GM12878 (cell line): ENCODE results near the gene COL8A2. TPM values are rescaled to one million over a fixed set of nuclear protein-coding genes. Genes with fewer than 3 reads are reported as not detected.

Experiments
- ATAC-seq: fragments of 200-7000 bp; cut with Tn5 transposase; 3 replicates; pipeline ENCODE4 v1.9.1; 2020; ENCODE audit warnings: mild to moderate bottlenecking, moderate library complexity
- BruUV-seq: library from RNA; stranded (reverse); fragments of 400-500 nt; replicated peaks from 2 replicates; lab custom pipeline; 2021; lab: Mats Ljungman, UMichigan
- CTCF ChIA-PET: fragments of 300-600 bp; sonication (Branson Sonifier 250); formaldehyde crosslinking; extraction: SDS; loops from one replicate; lab custom pipeline; 2021; ENCODE audit warnings: inconsistent platforms; lab: Yijun Ruan, JAX
- POLR2A ChIA-PET: fragments of 350-600 bp; formaldehyde crosslinking; extraction: SDS; loops from one replicate; lab custom pipeline; 2021; ENCODE audit warnings: inconsistent platforms; lab: Charles Lee
- RAD21 ChIA-PET: fragments of 300-600 bp; sonication (Branson Sonifier 250); formaldehyde crosslinking; loops from one replicate; lab custom pipeline; 2023; ENCODE audit warnings: antibody characterized with exemption; ENCODE audit not compliant: unreplicated experiment; lab: Charles Lee
- SMC1A ChIA-PET: fragments of 300-600 bp; sonication (Branson Sonifier 250); formaldehyde crosslinking; loops from one replicate; lab custom pipeline; 2023; ENCODE audit not compliant: unreplicated experiment, uncharacterized antibody; lab: Charles Lee
- DNase-seq: peaks from one replicate; pipeline ENCODE4 v3.0.0-alpha.2; 2011; ENCODE audit warnings: low read depth, low spot score
- FAIRE-seq: peaks from 3 replicates; lab custom pipeline; 2011; peaks lifted over from hg19 to GRCh38; lab: Jason Lieb, UNC
- H2AFZ ChIP-seq: 2 replicates; pipeline ENCODE4 v1.6.0; 2011; ENCODE audit warnings: low read depth, low read length, control low read depth; ENCODE audit not compliant: control insufficient read depth
- H3K27ac ChIP-seq: 2 replicates; pipeline ENCODE4 v1.5.1; 2011; ENCODE audit warnings: control low read depth; ENCODE audit not compliant: control insufficient read depth, insufficient read depth
- H3K27me3 ChIP-seq, 2 experiments: replicated peaks in 1 of 2; 2 replicates each; pipeline versions ENCODE4 v1.6.0 to v1.6.1; 2011; ENCODE audit warnings: low read length in 1 of 2; ENCODE audit not compliant: control insufficient read depth in 2 of 2, insufficient read depth in 2 of 2
- H3K36me3 ChIP-seq, 2 experiments: 2 replicates each; pipeline ENCODE4 v1.5.1; 2011; ENCODE audit warnings: low read length in 1 of 2; ENCODE audit not compliant: control insufficient read depth in 2 of 2, insufficient read depth in 2 of 2
- H3K4me1 ChIP-seq: 2 replicates; pipeline ENCODE4 v1.6.1; 2011; ENCODE audit warnings: mild to moderate bottlenecking, low read length, moderate library complexity, mixed read lengths; ENCODE audit not compliant: control insufficient read depth, insufficient read depth
- H3K4me2 ChIP-seq: 2 replicates; pipeline ENCODE4 v1.6.0; 2011; ENCODE audit warnings: control low read depth; ENCODE audit not compliant: control insufficient read depth, insufficient read depth
- H3K4me3 ChIP-seq: fragments of 200-600 bp; sonication (generic); 2 replicates; pipeline ENCODE4 v1.5.1; 2016
- H3K79me2 ChIP-seq: 2 replicates; pipeline ENCODE4 v1.6.0; 2011; ENCODE audit warnings: low read length; ENCODE audit not compliant: control insufficient read depth, insufficient read depth
- H3K9ac ChIP-seq: 2 replicates; pipeline ENCODE4 v1.8.0; 2011; ENCODE audit warnings: low read length, control low read depth, mixed read lengths; ENCODE audit not compliant: control insufficient read depth, insufficient read depth
- H3K9me3 ChIP-seq: replicated peaks from 3 replicates; pipeline ENCODE4 v1.5.1; 2011; ENCODE audit warnings: mild to moderate bottlenecking, low read length; ENCODE audit not compliant: control insufficient read depth, insufficient read depth
- H4K20me1 ChIP-seq: 2 replicates; pipeline ENCODE4 v1.6.0; 2011; ENCODE audit not compliant: control insufficient read depth, insufficient read depth
- ATF2 ChIP-seq: IDR thresholded peaks from 2 replicates; pipeline ENCODE4 v1.6.1; 2012; ENCODE audit warnings: low read length, inconsistent platforms
- BCL11A ChIP-seq: IDR thresholded peaks from 2 replicates; pipeline ENCODE4 v1.6.1; 2011; ENCODE audit warnings: low read depth, low read length
- CBFB ChIP-seq: IDR thresholded peaks from 2 replicates; pipeline ENCODE4 v1.6.1; 2016; ENCODE audit warnings: antibody characterized with exemption, low read depth
- HCFC1 ChIP-seq: fragments of 150-350 bp; IDR thresholded peaks from 2 replicates; pipeline ENCODE4 v1.6.1; 2014; ENCODE audit warnings: low read length
- KDM1A ChIP-seq: fragments of 200-600 bp; sonication (generic); IDR thresholded peaks from 2 replicates; pipeline ENCODE4 v1.6.1; 2016; ENCODE audit warnings: borderline replicate concordance
- MYC ChIP-seq: IDR thresholded peaks from 2 replicates; pipeline ENCODE4 v1.6.1; 2011; ENCODE audit warnings: mild to moderate bottlenecking, low read length, moderate library complexity, inconsistent platforms; ENCODE audit not compliant: insufficient read depth, insufficient replicate concordance, insufficient read length, severe bottlenecking
- NR2F1 ChIP-seq: fragments of 450-650 bp; conservative IDR thresholded peaks from 2 replicates; pipeline ENCODE4 v1.6.1; 2017; ENCODE audit warnings: mild to moderate bottlenecking
- RCOR1 ChIP-seq: conservative IDR thresholded peaks from 2 replicates; pipeline ENCODE4 v1.6.1; 2012; ENCODE audit warnings: low read depth, low read length, improper control_type of control experiment
- RFX5 ChIP-seq: IDR thresholded peaks from 2 replicates; pipeline ENCODE4 v1.6.1; 2011; ENCODE audit warnings: low read depth, low read length, improper control_type of control experiment
- RUNX3 ChIP-seq: IDR thresholded peaks from 2 replicates; pipeline ENCODE4 v1.6.1; 2012; ENCODE audit warnings: low read length, inconsistent platforms
- SREBF2 ChIP-seq: IDR thresholded peaks from 2 replicates; pipeline ENCODE4 v1.6.1; 2012; ENCODE audit warnings: mild to moderate bottlenecking, low read length
- SRF ChIP-seq, 2 experiments: IDR thresholded peaks; 2 replicates each; pipeline ENCODE4 v1.6.1; 2011; ENCODE audit warnings: low read depth in 2 of 2, low read length in 2 of 2, mild to moderate bottlenecking in 1 of 2, moderate library complexity in 1 of 2
- STAT3 ChIP-seq: IDR thresholded peaks from 2 replicates; pipeline ENCODE4 v1.6.1; 2011; ENCODE audit warnings: low read depth, low read length, improper control_type of control experiment
- ZNF217 ChIP-seq: fragments of 450-650 bp; IDR thresholded peaks from 2 replicates; pipeline ENCODE4 v1.6.1; 2017; ENCODE audit warnings: antibody characterized with exemption, mild to moderate bottlenecking
- ZNF384 ChIP-seq: IDR thresholded peaks from 2 replicates; pipeline ENCODE4 v1.6.1; 2012; ENCODE audit warnings: low read depth, mild to moderate bottlenecking, low read length, improper control_type of control experiment, borderline replicate concordance
- ZZZ3 ChIP-seq: IDR thresholded peaks from 2 replicates; pipeline ENCODE4 v1.6.1; 2011; ENCODE audit warnings: low read depth; ENCODE audit not compliant: control insufficient read depth, insufficient read length
- WGBS: methylation state at CpG from one replicate; pipeline ENCODE4 v1.1.6; 2016; ENCODE audit warnings: low lambda C conversion rate; ENCODE audit not compliant: insufficient replicate concordance, insufficient coverage; ENCODE audit errors: missing lambda C conversion rate; 5-methylcytosine and 5-hydroxymethylcytosine counted together
- in situ Hi-C: fragments of 300-500 bp; cut with MboI; formaldehyde crosslinking; loops from 9 replicates; pipeline ENCODE4 v1.14.3; 2018; ENCODE audit warnings: mixed read lengths
- intact Hi-C: fragments of 100-400 bp; cut with micrococcal nuclease; formaldehyde crosslinking; loops from one replicate; pipeline ENCODE4 v1.14.2; 2022; ENCODE audit not compliant: unreplicated experiment
- polyA plus RNA-seq, 11 experiments: library from polyadenylated mRNA; depleted of rRNA in 4 of 11; unstranded in 6 of 11; stranded (reverse) in 5 of 11; fragments of >200 nt; fragmentation: Nextera tagmentation in 4 of 11; fragmentation: Illumina TruSeq in 1 of 11; extraction: Ambion mirVana in 4 of 11; extraction: Trizol in 1 of 11; gene quantifications; 1 replicate in 1 of 11; 2 replicates in 10 of 11; pipeline versions ENCODE4 v1.2.1 to v1.2.3, GENCODE V29; 2011 to 2016; ENCODE audit warnings: inconsistent platforms in 2 of 11, missing spikeins in 2 of 11, low read depth in 1 of 11
- total RNA-seq, 4 experiments: library from RNA; depleted of rRNA in 3 of 4; stranded (reverse); fragments of >200 nt in 3 of 4; fragmentation: Illumina TruSeq in 1 of 4; extraction: Trizol in 1 of 4; gene quantifications; 2 replicates each; pipeline versions ENCODE4 v1.2.1 to v1.2.3, GENCODE V29; 2013 to 2021
- TF ChIP-seq, protein P1 (sequence below): fragments of 450-650 bp; IDR thresholded peaks from 2 replicates; pipeline ENCODE4 v1.6.1; 2017; ENCODE audit warnings: mild to moderate bottlenecking
- TF ChIP-seq, protein P2 (sequence below): IDR thresholded peaks from 2 replicates; pipeline ENCODE4 v1.6.1; 2011; ENCODE audit warnings: mild to moderate bottlenecking, low read depth, low read length, moderate library complexity; ENCODE audit not compliant: insufficient replicate concordance
- TF ChIP-seq, protein P3 (sequence below): fragments of 450-650 bp; IDR thresholded peaks from 2 replicates; pipeline ENCODE4 v1.6.1; 2014; ENCODE audit warnings: mild to moderate bottlenecking

COL8A2 gene
- total and polyA plus RNA-seq, 10 of the 15 experiments (the other 5 are each of a cell fraction or from before 2014, with no cell fraction given): 0.01 TPM; not detected in 9

GRCh38 chr1:36156329-36157114 lies 31.5 kb upstream of the COL8A2 start:
- ATAC-seq (peak; percentile 58), DNase-seq (no peak), FAIRE-seq (no peak)
- ChIA-PET POLR2A (interaction anchor here (0.6 to 3.7 kb wide), 7 partner anchors 15 to 1319 kb away, joined by 3 to 13 read pairs (median 4); partner anchors contain the start of gene THRAP3), SMC1A (interaction anchor here (1.2 to 2.4 kb wide), 2 partner anchors 31 kb away, joined by 3 to 6 read pairs; no protein-coding TSS in a partner anchor), CTCF (interaction anchor here (0.8 to 10.2 kb wide), 5 partner anchors 14 to 265 kb away, joined by 3 to 262 read pairs (median 4); partner anchors contain the start of gene SH3D21), RAD21 (interaction anchor here (0.6 to 2.9 kb wide), 4 partner anchors 32 to 232 kb away, joined by 3 to 19 read pairs (median 4); no protein-coding TSS in a partner anchor)
- peak overlapping the region; percentile 99 for H3K4me3 ChIP-seq
- no peaks in the 10 kb centered on the region; the same call in 1 of the 2 replicates for H4K20me1 ChIP-seq
- in situ Hi-C loops (no loop called here), intact Hi-C loops (loop anchor here (10.0 kb wide), 1 partner anchor 228 kb away; the partner anchor contains the start of gene STK40)
- peaks cover 40% of the 10 kb centered on the region for H3K4me1 ChIP-seq
- H3K36me3 ChIP-seq: peaks cover 0 to 8% of the 10 kb centered on the region in 2 experiments; a peak in 1 of 4 replicates
- WGBS: 2% methylated on average over 39 of the region's 69 CpGs
- peak overlapping the region; percentile 47 for H2AFZ ChIP-seq
- no peaks in the 10 kb centered on the region for H3K27me3 ChIP-seq
- peak overlapping the region; percentile 85 for H3K27ac ChIP-seq
- H3K9ac ChIP-seq: peak overlapping the region; percentile 82
- no peaks in the 10 kb centered on the region for H3K9me3 ChIP-seq
- peaks cover 64% of the 10 kb centered on the region for H3K79me2 ChIP-seq
- H3K4me2 ChIP-seq: peak overlapping the region; percentile 98
- BruUV-seq: no TSS peak
- TF ChIP-seq RCOR1 (no peak), MYC (no peak), STAT3 (no peak), KDM1A (no peak), ATF2 (no peak), ZNF217 (no peak), SREBF2 (no peak), ZZZ3 (no peak), BCL11A (no peak), RFX5 (no peak), SRF (IDR thresholded peaks at IDR 0.05; ENCODE audit: low read depth in 2 of 2, low read length in 2 of 2) (no peak), NR2F1 (peak; percentile 37; the same call in 1 of the 2 replicates), RUNX3 (no peak), HCFC1 (no peak), CBFB (no peak), ZNF384 (no peak)
- TF ChIP-seq, protein P1, sequence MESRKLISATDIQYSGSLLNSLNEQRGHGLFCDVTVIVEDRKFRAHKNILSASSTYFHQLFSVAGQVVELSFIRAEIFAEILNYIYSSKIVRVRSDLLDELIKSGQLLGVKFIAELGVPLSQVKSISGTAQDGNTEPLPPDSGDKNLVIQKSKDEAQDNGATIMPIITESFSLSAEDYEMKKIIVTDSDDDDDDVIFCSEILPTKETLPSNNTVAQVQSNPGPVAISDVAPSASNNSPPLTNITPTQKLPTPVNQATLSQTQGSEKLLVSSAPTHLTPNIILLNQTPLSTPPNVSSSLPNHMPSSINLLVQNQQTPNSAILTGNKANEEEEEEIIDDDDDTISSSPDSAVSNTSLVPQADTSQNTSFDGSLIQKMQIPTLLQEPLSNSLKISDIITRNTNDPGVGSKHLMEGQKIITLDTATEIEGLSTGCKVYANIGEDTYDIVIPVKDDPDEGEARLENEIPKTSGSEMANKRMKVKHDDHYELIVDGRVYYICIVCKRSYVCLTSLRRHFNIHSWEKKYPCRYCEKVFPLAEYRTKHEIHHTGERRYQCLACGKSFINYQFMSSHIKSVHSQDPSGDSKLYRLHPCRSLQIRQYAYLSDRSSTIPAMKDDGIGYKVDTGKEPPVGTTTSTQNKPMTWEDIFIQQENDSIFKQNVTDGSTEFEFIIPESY: no peak
- TF ChIP-seq, protein P2, sequence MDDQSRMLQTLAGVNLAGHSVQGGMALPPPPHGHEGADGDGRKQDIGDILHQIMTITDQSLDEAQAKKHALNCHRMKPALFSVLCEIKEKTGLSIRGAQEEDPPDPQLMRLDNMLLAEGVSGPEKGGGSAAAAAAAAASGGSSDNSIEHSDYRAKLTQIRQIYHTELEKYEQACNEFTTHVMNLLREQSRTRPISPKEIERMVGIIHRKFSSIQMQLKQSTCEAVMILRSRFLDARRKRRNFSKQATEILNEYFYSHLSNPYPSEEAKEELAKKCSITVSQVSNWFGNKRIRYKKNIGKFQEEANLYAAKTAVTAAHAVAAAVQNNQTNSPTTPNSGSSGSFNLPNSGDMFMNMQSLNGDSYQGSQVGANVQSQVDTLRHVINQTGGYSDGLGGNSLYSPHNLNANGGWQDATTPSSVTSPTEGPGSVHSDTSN: no peak
- TF ChIP-seq, protein P3, sequence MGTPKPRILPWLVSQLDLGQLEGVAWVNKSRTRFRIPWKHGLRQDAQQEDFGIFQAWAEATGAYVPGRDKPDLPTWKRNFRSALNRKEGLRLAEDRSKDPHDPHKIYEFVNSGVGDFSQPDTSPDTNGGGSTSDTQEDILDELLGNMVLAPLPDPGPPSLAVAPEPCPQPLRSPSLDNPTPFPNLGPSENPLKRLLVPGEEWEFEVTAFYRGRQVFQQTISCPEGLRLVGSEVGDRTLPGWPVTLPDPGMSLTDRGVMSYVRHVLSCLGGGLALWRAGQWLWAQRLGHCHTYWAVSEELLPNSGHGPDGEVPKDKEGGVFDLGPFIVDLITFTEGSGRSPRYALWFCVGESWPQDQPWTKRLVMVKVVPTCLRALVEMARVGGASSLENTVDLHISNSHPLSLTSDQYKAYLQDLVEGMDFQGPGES: no peak
